Aorta (tissue), 5 donors: ENCODE data around the gene GALNT13. TPM values are rescaled to one million over a fixed set of nuclear protein-coding genes. Genes with fewer than 3 reads are reported as not detected.

Experiments
- ATAC-seq: fragments of 200-7000 bp; cut with Tn5 transposase; one replicate; pipeline ENCODE4 v1.9.1; 2022; ENCODE audit warnings: moderate library complexity; ENCODE audit not compliant: low FRiP score
- DNase-seq, 2 donors: peaks; one replicate each; pipeline ENCODE4 v3.0.0-alpha.2; 2020
- H3K27ac ChIP-seq, 2 donors: one replicate each; pipeline ENCODE4 v1.5.1; 2013; ENCODE audit warnings: low read length in 2 of 2, mild to moderate bottlenecking in 2 of 2, moderate library complexity in 2 of 2, control low read depth in 1 of 2, inconsistent platforms in 1 of 2, low read depth in 1 of 2
- H3K27me3 ChIP-seq, 2 donors: one replicate each; pipeline ENCODE4 v1.6.1; 2013; ENCODE audit warnings: control low read depth in 1 of 2, low read length in 1 of 2, mild to moderate bottlenecking in 1 of 2, moderate library complexity in 1 of 2; ENCODE audit not compliant: insufficient read depth in 2 of 2, control insufficient read depth in 1 of 2
- H3K36me3 ChIP-seq, 2 donors: one replicate each; pipeline ENCODE4 v1.6.1; 2013; ENCODE audit warnings: control low read depth in 1 of 2, low read length in 1 of 2, mild to moderate bottlenecking in 1 of 2; ENCODE audit not compliant: insufficient read depth in 2 of 2, control insufficient read depth in 1 of 2
- H3K4me1 ChIP-seq, 2 donors: one replicate each; pipeline ENCODE4 v1.6.1; 2013; ENCODE audit warnings: low read length in 2 of 2, control low read depth in 1 of 2, mild to moderate bottlenecking in 1 of 2, moderate library complexity in 1 of 2; ENCODE audit not compliant: insufficient read depth in 2 of 2, control insufficient read depth in 1 of 2
- H3K4me3 ChIP-seq, 2 donors: one replicate each; pipeline ENCODE4 v1.5.1; 2013; ENCODE audit warnings: low read length in 2 of 2, control low read depth in 1 of 2, mild to moderate bottlenecking in 1 of 2
- H3K9me3 ChIP-seq: one replicate; pipeline ENCODE4 v1.6.1; 2013; ENCODE audit warnings: mild to moderate bottlenecking, low read length; ENCODE audit not compliant: control insufficient read depth
- WGBS, 2 donors: extraction: QIAGEN DNeasy Blood & Tissue Kit; methylation state at CpG; one replicate each; pipeline ENCODE4 v1.1.7; 2013; 5-methylcytosine and 5-hydroxymethylcytosine counted together
- intact Hi-C, 2 donors: fragments of 100-400 bp; cut with DNase I; formaldehyde crosslinking; loops; one replicate each; pipeline versions ENCODE4 v1.14.2 to v1.15.0; 2022
- polyA plus RNA-seq, 2 donors: library from polyadenylated mRNA; stranded (reverse); fragments of 200-250 nt; gene quantifications; one replicate each; pipeline ENCODE4 v1.2.3, GENCODE V29; 2013
- total RNA-seq, 2 donors: library from RNA; stranded (reverse); fragmentation: NEBNext Ultra II Directional; extraction: Animal tissue kit (Norgen Biotek cat#: 25700); gene quantifications; one replicate each; pipeline ENCODE4 v1.2.1, GENCODE V29; 2021
- donor health status: healthy with polysubstance abuse.
- donor health status: Bipolar disorder and iron deficiency.
- donor health status: DM: no; HTN: no; CAD: no.
- donor health status: DM: no; HTN: no; CAD: no.
- donor health status: DM: yes; HTN: yes; CAD: no.

Gene GALNT13
- total and polyA plus RNA-seq, 4 donors, result 0.74 to 4.9 (median 1.3) TPM

- no peaks in the 10 kb centered on the region for H3K36me3 ChIP-seq
- no peak overlapping the region for H3K27ac ChIP-seq
- no peak for ATAC-seq
- intact Hi-C loops, result no loop called here
- no peak overlapping the region for H3K4me3 ChIP-seq
- DNase-seq, result no peak
- H3K4me1 ChIP-seq, result no peaks in the 10 kb centered on the region
- no peaks in the 10 kb centered on the region for H3K9me3 ChIP-seq
- H3K27me3 ChIP-seq, result no peaks in the 10 kb centered on the region
These were observed 45.8 kb downstream of the GALNT13 start for GRCh38 chr2:153917570-153917969.

- Histone ChIP-seq H3K36me3 (no peaks in the 10 kb centered on the region), H3K4me3 (no peak overlapping the region), H3K27ac (no peak overlapping the region), H3K9me3 (no peaks in the 10 kb centered on the region), H3K4me1 (no peaks in the 10 kb centered on the region), H3K27me3 (no peaks in the 10 kb centered on the region)
- no peak for DNase-seq
- intact Hi-C loops, result no loop called here
- no peak for ATAC-seq
These were observed 63.8 kb downstream of the GALNT13 start for GRCh38 chr2:153935511-153935910.

- no peak for DNase-seq
- Histone ChIP-seq H3K4me1 (no peaks in the 10 kb centered on the region), H3K4me3 (no peak overlapping the region), H3K9me3 (no peaks in the 10 kb centered on the region), H3K36me3 (no peaks in the 10 kb centered on the region), H3K27ac (no peak overlapping the region), H3K27me3 (no peaks in the 10 kb centered on the region)
- 64 to 70% methylated on average over 3 of the region's 3 CpGs for whole genome bisulfite sequencing, 2 donors
- ATAC-seq, result no peak
- intact Hi-C loops, result no loop called here
These were observed 67.5 kb downstream of the GALNT13 start for GRCh38 chr2:153939124-153939796.

- Histone ChIP-seq H3K4me3 (no peak overlapping the region), H3K27ac (no peak overlapping the region), H3K27me3 (no peaks in the 10 kb centered on the region), H3K9me3 (no peaks in the 10 kb centered on the region), H3K36me3 (no peaks in the 10 kb centered on the region), H3K4me1 (no peaks in the 10 kb centered on the region)
- no peak for DNase-seq
- intact Hi-C loops, result no loop called here
- ATAC-seq, result no peak
- 6% methylated on average over 3 of the region's 3 CpGs for WGBS, 2 donors
These were observed 68.8 kb downstream of the GALNT13 start for GRCh38 chr2:153940511-153940910.

- intact Hi-C loops, result no loop called here
- no peaks in the 10 kb centered on the region for H3K4me1 ChIP-seq
- no peak overlapping the region for H3K4me3 ChIP-seq
- 85 to 88% methylated on average over 8 of the region's 8 CpGs for WGBS, 2 donors
- no peak overlapping the region for H3K27ac ChIP-seq
- no peaks in the 10 kb centered on the region for H3K36me3 ChIP-seq
- ATAC-seq, result no peak
- H3K27me3 ChIP-seq, result no peaks in the 10 kb centered on the region
- no peaks in the 10 kb centered on the region for H3K9me3 ChIP-seq
- DNase-seq, result no peak
These were observed 73.1 kb downstream of the GALNT13 start for GRCh38 chr2:153944800-153945199.

- Histone ChIP-seq H3K4me3 (no peak overlapping the region), H3K4me1 (no peaks in the 10 kb centered on the region), H3K27ac (no peak overlapping the region), H3K27me3 (no peaks in the 10 kb centered on the region), H3K9me3 (no peaks in the 10 kb centered on the region), H3K36me3 (no peaks in the 10 kb centered on the region)
- ATAC-seq (no peak), DNase-seq (no peak)
- intact Hi-C loops, result no loop called here
These were observed 74.3 kb downstream of the GALNT13 start for GRCh38 chr2:153946036-153946435.

GRCh38 chr2:153953761-153954160, 82.0 kb downstream of the GALNT13 start:
- no peaks in the 10 kb centered on the region for H3K4me1 ChIP-seq
- DNase-seq (no peak), ATAC-seq (no peak)
- no peak overlapping the region for H3K27ac ChIP-seq
- H3K9me3 ChIP-seq, result no peaks in the 10 kb centered on the region
- H3K27me3 ChIP-seq, result no peaks in the 10 kb centered on the region
- no peaks in the 10 kb centered on the region for H3K36me3 ChIP-seq
- H3K4me3 ChIP-seq, result no peak overlapping the region
- intact Hi-C loops, result no loop called here

GRCh38 chr2:153963256-153963655, 91.5 kb downstream of the GALNT13 start:
- ATAC-seq, result no peak
- Histone ChIP-seq H3K4me3 (no peak overlapping the region), H3K27me3 (no peaks in the 10 kb centered on the region), H3K9me3 (peaks cover 2% of the 10 kb centered on the region), H3K36me3 (no peaks in the 10 kb centered on the region), H3K27ac (no peak overlapping the region), H3K4me1 (no peaks in the 10 kb centered on the region)
- intact Hi-C loops, result no loop called here
- 2 to 11% methylated on average over 1 of the region's 1 CpG for WGBS, 2 donors
- DNase-seq, result no peak

- Histone ChIP-seq H3K27me3 (no peaks in the 10 kb centered on the region), H3K9me3 (peaks cover 2% of the 10 kb centered on the region), H3K36me3 (no peaks in the 10 kb centered on the region), H3K4me3 (no peak overlapping the region), H3K27ac (no peak overlapping the region), H3K4me1 (no peaks in the 10 kb centered on the region)
- DNase-seq (no peak), ATAC-seq (no peak)
- 68 to 73% methylated on average over 5 of the region's 5 CpGs for WGBS, 2 donors
- intact Hi-C loops, result no loop called here
These were observed 95.7 kb downstream of the GALNT13 start for GRCh38 chr2:153967248-153967973.
